SK-N-SH (cell line): ENCODE measurements around the gene ZNF592.

Experiments
- CTCF ChIP-seq: fragments of 200-600 bp; sonication (generic); IDR thresholded peaks from 2 replicates; pipeline ENCODE4 v1.6.1; 2017; ENCODE audit warnings: antibody characterized with exemption, mild to moderate bottlenecking, moderate library complexity
- EP300 ChIP-seq, 2 experiments: IDR thresholded peaks; 2 replicates each; pipeline versions ENCODE4 v1.4.0 to v1.6.1; 2012; ENCODE audit warnings: borderline replicate concordance in 1 of 2, low read depth in 1 of 2, low read length in 1 of 2
- GABPA ChIP-seq: IDR thresholded peaks from 2 replicates; pipeline ENCODE4 v1.4.0; 2012; ENCODE audit warnings: low read depth, mild to moderate bottlenecking
- JUND ChIP-seq: IDR thresholded peaks from 2 replicates; pipeline ENCODE4 v1.4.0; 2012
- MAX ChIP-seq: IDR thresholded peaks from 2 replicates; pipeline ENCODE4 v1.4.0; 2012; ENCODE audit warnings: low read depth
- MEF2A ChIP-seq: IDR thresholded peaks from 2 replicates; pipeline ENCODE4 v1.4.0; 2012; ENCODE audit warnings: low read depth, borderline replicate concordance
- MXI1 ChIP-seq: IDR thresholded peaks from 2 replicates; pipeline ENCODE4 v1.6.1; 2012; ENCODE audit warnings: mild to moderate bottlenecking, low read depth, low read length, improper control_type of control experiment
- POLR2AphosphoS5 ChIP-seq: IDR thresholded peaks from 2 replicates; pipeline ENCODE4 v1.6.1; 2012; ENCODE audit warnings: low read depth, low read length
- RAD21 ChIP-seq: IDR thresholded peaks from 2 replicates; pipeline ENCODE4 v1.6.1; 2012; ENCODE audit warnings: mild to moderate bottlenecking, low read length
- REST ChIP-seq: IDR thresholded peaks from 2 replicates; pipeline ENCODE4 v1.6.1; 2012; ENCODE audit warnings: mild to moderate bottlenecking, low read depth, low read length, moderate library complexity
- RXRA ChIP-seq: IDR thresholded peaks from 2 replicates; pipeline ENCODE4 v1.4.0; 2012; ENCODE audit warnings: low read depth, mild to moderate bottlenecking, borderline replicate concordance
- TAF1 ChIP-seq: IDR thresholded peaks from 2 replicates; pipeline ENCODE4 v1.6.1; 2012; ENCODE audit warnings: low read depth, mild to moderate bottlenecking, low read length, moderate library complexity, borderline replicate concordance
- TCF12 ChIP-seq: IDR thresholded peaks from 2 replicates; pipeline ENCODE4 v1.4.0; 2012
- YY1 ChIP-seq: IDR thresholded peaks from 2 replicates; pipeline ENCODE4 v1.4.0; 2012; ENCODE audit warnings: low read depth, mild to moderate bottlenecking

GRCh38 chr15:84760219-84760618 lies 11.8 kb downstream of the ZNF592 start:
- TF ChIP-seq CTCF (no peak), YY1 (no peak), RXRA (no peak), MXI1 (no peak), TAF1 (no peak), MEF2A (no peak), POLR2AphosphoS5 (no peak), RAD21 (no peak), EP300 (IDR thresholded peaks at IDR 0.05; ENCODE audit: borderline replicate concordance in 1 of 2, low read depth in 1 of 2, low read length in 1 of 2) (no peak), GABPA (no peak), REST (no peak), JUND (no peak), TCF12 (no peak), MAX (no peak)
